K562 (cell line): Measurements from ENCODE around the gene SMIM17. TPM values are rescaled to one million over a fixed set of nuclear protein-coding genes. Genes with fewer than 3 reads are reported as not detected.

ENCODE experiments used
- CBX5 ChIP-seq: IDR thresholded peaks from 2 replicates; pipeline ENCODE4 v1.6.1; 2014; ENCODE audit warnings: low read depth, borderline replicate concordance
- EGR1 ChIP-seq: fragments of 450-650 bp; conservative IDR thresholded peaks from 2 replicates; pipeline ENCODE4 v1.6.1; 2017; ENCODE audit warnings: mild to moderate bottlenecking
- ETV6 ChIP-seq, 3 experiments: fragments of 150-350 bp in 1 of 3; sonication (generic) in 1 of 3; formaldehyde crosslinking in 1 of 3; IDR thresholded peaks; 2 replicates each; pipeline versions ENCODE4 v1.6.1 to v1.8.0; 2014 to 2022; ENCODE audit warnings: borderline replicate concordance in 2 of 3, low read depth in 2 of 3, antibody characterized with exemption in 1 of 3, low read length in 1 of 3, mild to moderate bottlenecking in 1 of 3, missing genetic modification reagents in 1 of 3
- HDAC6 ChIP-seq: IDR thresholded peaks from 2 replicates; pipeline ENCODE4 v1.6.1; 2012; ENCODE audit warnings: low read depth, mild to moderate bottlenecking, control low read depth, inconsistent platforms, low read length, moderate library complexity
- LEF1 ChIP-seq: fragments of 450-650 bp; IDR thresholded peaks from 2 replicates; pipeline ENCODE4 v1.6.1; 2016; ENCODE audit warnings: mild to moderate bottlenecking
- MEF2A ChIP-seq: IDR thresholded peaks from 2 replicates; pipeline ENCODE4 v1.6.1; 2011; ENCODE audit warnings: low read depth, mild to moderate bottlenecking, low read length, moderate library complexity; ENCODE audit not compliant: control insufficient read depth
- MXD1 ChIP-seq: fragments of 250-450 bp; sonication (Bioruptor Pico); IDR thresholded peaks from 2 replicates; pipeline ENCODE4 v1.8.0; 2021; ENCODE audit warnings: borderline replicate concordance, mild to moderate bottlenecking, moderate library complexity; ENCODE audit not compliant: poor library complexity, severe bottlenecking
- NBN ChIP-seq: fragments of 450-650 bp; IDR thresholded peaks from 2 replicates; pipeline ENCODE4 v1.6.1; 2016; ENCODE audit warnings: low read depth, mild to moderate bottlenecking
- NCOA4 ChIP-seq: fragments of 450-650 bp; IDR thresholded peaks from 2 replicates; pipeline ENCODE4 v1.6.1; 2018; ENCODE audit warnings: mild to moderate bottlenecking; ENCODE audit not compliant: partially characterized antibody
- NUFIP1 ChIP-seq: fragments of 450-650 bp; IDR thresholded peaks from 2 replicates; pipeline ENCODE4 v1.6.1; 2018; ENCODE audit not compliant: partially characterized antibody
- POLR3A ChIP-seq: IDR thresholded peaks from 2 replicates; pipeline ENCODE4 v1.6.1; 2011; ENCODE audit warnings: borderline replicate concordance, mild to moderate bottlenecking, moderate library complexity; ENCODE audit not compliant: insufficient read length, insufficient read depth; ENCODE audit errors: extremely low read depth
- RBM17 ChIP-seq: fragments of 200-400 bp; formaldehyde crosslinking; IDR thresholded peaks from 2 replicates; pipeline ENCODE4 v1.6.1; 2017; ENCODE audit warnings: low read depth, mild to moderate bottlenecking, low read length, borderline replicate concordance
- RHOXF2B ChIP-seq: fragments of 250-450 bp; sonication (Bioruptor Pico); conservative IDR thresholded peaks from 2 replicates; pipeline ENCODE4 v1.5.1; 2021
- SREBF1 ChIP-seq: fragments of 150-350 bp; IDR thresholded peaks from 2 replicates; pipeline ENCODE4 v1.6.1; 2014; ENCODE audit warnings: antibody characterized with exemption, low read depth, low read length, borderline replicate concordance
- U2AF2 ChIP-seq: fragments of 200-400 bp; formaldehyde crosslinking; optimal IDR thresholded peaks from 2 replicates; pipeline ENCODE3; 2017; ENCODE audit warnings: low read depth, mild to moderate bottlenecking, low read length
- XRCC3 ChIP-seq: fragments of 450-650 bp; IDR thresholded peaks from 2 replicates; pipeline ENCODE4 v1.6.1; 2017; ENCODE audit warnings: mild to moderate bottlenecking, moderate library complexity
- ZBED1 ChIP-seq: IDR thresholded peaks from 2 replicates; pipeline ENCODE4 v1.6.1; 2014
- ZNF124 ChIP-seq: sonication (generic); formaldehyde crosslinking; IDR thresholded peaks from 2 replicates; pipeline ENCODE4 v1.8.1; 2022; ENCODE audit warnings: missing genetic modification reagents
- ZNF253 ChIP-seq: fragments of 250-450 bp; sonication (Bioruptor Pico); conservative IDR thresholded peaks from 2 replicates; pipeline ENCODE4 v1.6.1; 2021; ENCODE audit warnings: mild to moderate bottlenecking
- ZNF584 ChIP-seq: fragments of 200-800 bp; sonication (Bioruptor generic); IDR thresholded peaks from 2 replicates; pipeline ENCODE4 v1.6.1; 2016; ENCODE audit warnings: low read depth, mild to moderate bottlenecking, missing genetic modification characterization, missing compliant biosample characterization
- ZNF589 ChIP-seq: fragments of 200-800 bp; sonication (Bioruptor generic); IDR thresholded peaks from 2 replicates; pipeline ENCODE4 v1.6.1; 2016; ENCODE audit warnings: low read depth, missing genetic modification characterization, missing compliant biosample characterization
- ZNF75A ChIP-seq: fragments of 450-650 bp; formaldehyde crosslinking; IDR thresholded peaks from 2 replicates; pipeline ENCODE4 v1.4.0; 2020; ENCODE audit warnings: mild to moderate bottlenecking
- ZNF780A ChIP-seq: fragments of 250-450 bp; sonication (Bioruptor Pico); IDR thresholded peaks from 2 replicates; pipeline ENCODE4 v1.5.0; 2021; ENCODE audit warnings: mild to moderate bottlenecking
- ZNF79 ChIP-seq: fragments of 250-450 bp; sonication (Bioruptor Pico); IDR thresholded peaks from 2 replicates; pipeline ENCODE4 v1.4.0; 2020; ENCODE audit warnings: low read depth, mild to moderate bottlenecking, moderate library complexity
- polyA plus RNA-seq, 8 experiments: library from polyadenylated mRNA; depleted of rRNA in 4 of 8; stranded (reverse) in 5 of 8; unstranded in 3 of 8; fragments of >200 nt; fragmentation: Nextera tagmentation in 2 of 8; fragmentation: Illumina TruSeq in 1 of 8; extraction: Ambion mirVana in 2 of 8; extraction: Trizol in 1 of 8; gene quantifications; 2 replicates each; pipeline versions ENCODE4 v1.2.1 to v1.2.3, GENCODE V29; 2011 to 2014; ENCODE audit warnings: inconsistent platforms in 1 of 8, missing spikeins in 1 of 8
- total RNA-seq, 7 experiments: library from RNA; depleted of rRNA in 6 of 7; stranded (reverse); fragments of >200 nt in 6 of 7; fragmentation: Illumina TruSeq in 2 of 7; extraction: Trizol in 2 of 7; gene quantifications; 2 replicates each; pipeline versions ENCODE4 v1.2.1 to v1.2.3, GENCODE V29; 2011 to 2021; ENCODE audit warnings: low replicate concordance in 1 of 7
- TF ChIP-seq, protein P1 (sequence below): fragments of 450-650 bp; formaldehyde crosslinking; IDR thresholded peaks from 2 replicates; pipeline ENCODE4 v1.4.0; 2022; ENCODE audit warnings: mild to moderate bottlenecking, moderate library complexity
- TF ChIP-seq, protein P2 (sequence below): fragments of 250-450 bp; sonication (Bioruptor Pico); IDR thresholded peaks from 2 replicates; pipeline ENCODE4 v1.4.0; 2020; ENCODE audit warnings: mild to moderate bottlenecking
- TF ChIP-seq, protein P3 (sequence below): sonication (generic); formaldehyde crosslinking; IDR thresholded peaks from 2 replicates; pipeline ENCODE4 v1.9.0; 2022; ENCODE audit warnings: mild to moderate bottlenecking, missing genetic modification reagents

SMIM17 gene
- total and polyA plus RNA-seq, 9 of the 15 experiments (the other 6 are each of a cell fraction or from before 2014, with no cell fraction given), result not detected

DNA sequence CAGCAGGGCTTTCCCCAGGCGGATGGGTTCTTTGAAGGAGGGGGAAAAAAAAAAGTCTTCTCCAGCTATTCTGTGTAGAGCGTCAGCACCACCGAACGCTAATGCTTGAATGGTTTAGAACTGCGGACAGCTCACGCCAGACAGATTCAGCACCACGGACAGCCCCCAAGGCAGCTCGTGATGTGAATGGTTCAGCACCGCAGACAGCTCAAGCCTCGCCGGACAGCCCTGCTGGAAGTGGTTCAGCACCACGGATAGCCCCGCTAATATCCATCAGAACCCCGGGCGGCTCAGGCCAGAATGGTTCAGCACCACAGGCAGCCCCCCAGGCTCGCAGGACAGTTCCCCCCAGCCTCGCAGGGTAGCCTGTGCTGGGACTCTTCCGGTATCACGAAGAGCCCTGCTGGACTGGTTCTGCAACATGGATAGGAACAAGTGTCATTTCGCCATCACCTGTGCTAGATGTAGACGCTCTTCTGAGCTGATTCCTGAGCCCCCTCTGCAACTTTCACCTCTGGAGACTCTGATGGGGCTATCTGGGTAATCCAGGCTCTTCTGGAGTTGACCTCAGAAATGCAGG is 4.9 kb upstream of the SMIM17 start (continued):
- no peak for TF ChIP-seq MXD1
- TF ChIP-seq, protein P1, sequence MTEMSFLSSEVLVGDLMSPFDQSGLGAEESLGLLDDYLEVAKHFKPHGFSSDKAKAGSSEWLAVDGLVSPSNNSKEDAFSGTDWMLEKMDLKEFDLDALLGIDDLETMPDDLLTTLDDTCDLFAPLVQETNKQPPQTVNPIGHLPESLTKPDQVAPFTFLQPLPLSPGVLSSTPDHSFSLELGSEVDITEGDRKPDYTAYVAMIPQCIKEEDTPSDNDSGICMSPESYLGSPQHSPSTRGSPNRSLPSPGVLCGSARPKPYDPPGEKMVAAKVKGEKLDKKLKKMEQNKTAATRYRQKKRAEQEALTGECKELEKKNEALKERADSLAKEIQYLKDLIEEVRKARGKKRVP (CRISPR knock-in tag), result no peak
- TF ChIP-seq RHOXF2B, result no peak
- no peak for TF ChIP-seq ZNF780A (CRISPR knock-in tag)
- TF ChIP-seq LEF1, result no peak
- TF ChIP-seq RBM17, result no peak
- TF ChIP-seq, protein P2, sequence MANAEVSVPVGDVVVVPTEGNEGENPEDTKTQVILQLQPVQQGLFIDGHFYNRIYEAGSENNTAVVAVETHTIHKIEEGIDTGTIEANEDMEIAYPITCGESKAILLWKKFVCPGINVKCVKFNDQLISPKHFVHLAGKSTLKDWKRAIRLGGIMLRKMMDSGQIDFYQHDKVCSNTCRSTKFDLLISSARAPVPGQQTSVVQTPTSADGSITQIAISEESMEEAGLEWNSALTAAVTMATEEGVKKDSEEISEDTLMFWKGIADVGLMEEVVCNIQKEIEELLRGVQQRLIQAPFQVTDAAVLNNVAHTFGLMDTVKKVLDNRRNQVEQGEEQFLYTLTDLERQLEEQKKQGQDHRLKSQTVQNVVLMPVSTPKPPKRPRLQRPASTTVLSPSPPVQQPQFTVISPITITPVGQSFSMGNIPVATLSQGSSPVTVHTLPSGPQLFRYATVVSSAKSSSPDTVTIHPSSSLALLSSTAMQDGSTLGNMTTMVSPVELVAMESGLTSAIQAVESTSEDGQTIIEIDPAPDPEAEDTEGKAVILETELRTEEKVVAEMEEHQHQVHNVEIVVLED (CRISPR knock-in tag), result no peak
- TF ChIP-seq NUFIP1, result no peak
- no peak for TF ChIP-seq NCOA4
- TF ChIP-seq HDAC6, result no peak
- no peak for TF ChIP-seq NBN
- TF ChIP-seq, protein P3, sequence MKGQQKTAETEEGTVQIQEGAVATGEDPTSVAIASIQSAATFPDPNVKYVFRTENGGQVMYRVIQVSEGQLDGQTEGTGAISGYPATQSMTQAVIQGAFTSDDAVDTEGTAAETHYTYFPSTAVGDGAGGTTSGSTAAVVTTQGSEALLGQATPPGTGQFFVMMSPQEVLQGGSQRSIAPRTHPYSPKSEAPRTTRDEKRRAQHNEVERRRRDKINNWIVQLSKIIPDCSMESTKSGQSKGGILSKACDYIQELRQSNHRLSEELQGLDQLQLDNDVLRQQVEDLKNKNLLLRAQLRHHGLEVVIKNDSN (CRISPR knock-in tag), result peak; percentile 14; the same call in 1 of the 2 replicates
- no peak for TF ChIP-seq ZNF253 (CRISPR knock-in tag)
- TF ChIP-seq ZNF124, result no peak
- TF ChIP-seq ZBED1, result no peak
- TF ChIP-seq U2AF2, result no peak
- TF ChIP-seq ZNF79 (CRISPR knock-in tag), result no peak
- no peak for TF ChIP-seq POLR3A
- no peak for TF ChIP-seq ZNF589 (CRISPR knock-in tag)
- no peak for TF ChIP-seq EGR1
- TF ChIP-seq MEF2A, result no peak
- no peak for TF ChIP-seq CBX5
- TF ChIP-seq ZNF75A, result no peak
- TF ChIP-seq ZNF584, result peak; percentile 71; the same call in 1 of the 2 replicates
- no peak for TF ChIP-seq XRCC3
- no peak for TF ChIP-seq ETV6 (IDR thresholded peaks at IDR 0.05; ENCODE audit: borderline replicate concordance in 1 of 2, low read depth in 2 of 2, low read length in 1 of 2)
- peak; percentile 53; the same call in 1 of the 2 replicates for TF ChIP-seq ETV6 (CRISPR knock-in tag; IDR thresholded peaks at IDR 0.05; ENCODE audit: borderline replicate concordance)
- 0 out of 2 replicates have a peak, but pooled peaks have one; percentile 72 for TF ChIP-seq SREBF1
